GM18867 (cell line): Measurements from ENCODE around the gene HEPACAM2.

Experiments used
- ATAC-seq: cut with Tn5 transposase; IDR thresholded peaks from one replicate; pipeline ENCODE4 v1.9.1; 2021; ENCODE audit warnings: mild to moderate bottlenecking, moderate library complexity; ENCODE audit not compliant: unreplicated experiment

HEPACAM2 gene

DNA sequence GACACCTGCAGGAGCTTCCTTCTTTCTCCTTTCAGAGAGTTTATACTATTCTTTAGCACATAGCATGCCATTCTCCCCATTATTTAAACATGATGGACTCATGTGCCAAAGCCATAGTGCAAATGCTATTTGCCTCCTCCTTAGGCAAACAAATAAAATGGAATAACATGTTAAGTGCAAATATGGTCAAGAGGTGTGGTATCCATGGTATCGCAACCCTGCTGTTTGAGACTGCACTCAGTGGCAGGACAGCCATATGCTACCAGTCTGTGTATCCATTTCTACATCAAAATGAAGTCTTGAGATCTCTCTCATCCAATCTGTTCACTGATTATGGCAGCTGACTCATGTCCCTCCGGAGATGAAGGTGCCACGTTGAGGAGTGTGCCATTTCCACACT, 22.8 kb downstream of the HEPACAM2 start:
- no peak for ATAC-seq

DNA sequence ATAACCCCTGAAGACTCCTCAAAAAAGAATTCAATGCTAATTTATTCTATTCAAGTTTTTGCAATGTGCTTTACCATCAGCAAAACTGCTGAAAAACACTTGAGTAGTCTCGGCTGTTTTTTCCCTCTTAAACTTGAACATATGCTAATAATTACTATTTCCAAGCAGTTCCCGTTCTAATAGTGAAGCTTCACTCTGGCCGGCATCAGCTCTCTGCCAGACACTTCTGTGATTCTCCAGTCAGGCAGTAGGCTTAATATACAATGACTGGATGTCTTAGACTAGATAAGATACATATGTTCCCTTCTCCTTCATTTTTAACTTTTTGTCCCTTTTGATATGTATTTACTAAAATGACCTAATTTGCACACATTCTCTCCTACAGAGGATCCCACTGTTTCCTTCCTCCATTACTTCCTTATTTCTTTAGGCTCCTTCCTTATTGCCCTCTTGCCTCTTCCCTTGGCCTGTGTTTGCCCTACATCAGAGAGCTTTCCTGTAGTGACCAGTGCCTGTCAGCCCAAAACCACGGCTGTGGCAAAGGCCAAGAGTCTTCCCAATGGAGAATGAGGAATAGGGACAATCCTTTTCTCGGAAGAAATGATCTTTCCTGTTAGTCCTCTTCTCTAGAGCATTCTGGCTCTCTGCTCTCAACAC, 23.5 kb downstream of the HEPACAM2 start:
- no peak for ATAC-seq

DNA sequence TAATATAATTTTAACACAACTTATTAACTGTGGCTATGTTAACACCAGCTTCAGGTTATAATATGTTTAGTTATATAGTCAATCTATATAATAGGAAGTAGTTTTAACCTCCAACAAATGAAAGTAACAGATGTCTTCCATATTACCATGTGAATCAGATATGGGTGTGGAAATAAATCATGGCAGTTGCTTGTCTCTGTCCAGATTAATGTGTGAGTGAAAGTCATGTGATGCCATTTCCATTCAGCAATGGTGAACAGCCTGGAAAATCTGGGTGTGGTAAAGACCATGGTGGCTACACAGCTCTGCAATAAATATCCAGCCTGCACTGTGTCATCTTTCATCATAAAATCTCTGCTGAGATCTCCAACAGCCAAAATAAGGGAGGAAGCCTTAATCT, 27.8 kb downstream of the HEPACAM2 start:
- no peak for ATAC-seq

DNA sequence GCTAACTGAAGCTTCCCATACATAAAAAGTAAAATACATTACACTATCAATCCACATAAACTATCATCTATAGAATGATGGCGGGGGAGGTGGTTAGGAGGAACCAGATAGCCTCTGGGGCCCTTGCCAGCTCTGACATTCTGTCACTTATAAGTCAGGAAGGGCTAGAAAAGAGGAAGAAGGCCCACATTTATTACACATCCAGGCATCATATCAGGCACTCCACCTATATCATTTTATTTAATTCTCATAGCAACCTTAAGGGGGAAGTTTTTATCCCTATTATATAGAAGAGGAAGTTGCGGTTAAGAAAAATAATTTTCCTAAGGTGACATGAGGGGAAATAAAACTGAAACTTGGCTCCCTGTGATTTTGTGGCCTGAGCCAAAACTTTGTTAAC, 29.9 kb downstream of the HEPACAM2 start:
- no peak for ATAC-seq

DNA sequence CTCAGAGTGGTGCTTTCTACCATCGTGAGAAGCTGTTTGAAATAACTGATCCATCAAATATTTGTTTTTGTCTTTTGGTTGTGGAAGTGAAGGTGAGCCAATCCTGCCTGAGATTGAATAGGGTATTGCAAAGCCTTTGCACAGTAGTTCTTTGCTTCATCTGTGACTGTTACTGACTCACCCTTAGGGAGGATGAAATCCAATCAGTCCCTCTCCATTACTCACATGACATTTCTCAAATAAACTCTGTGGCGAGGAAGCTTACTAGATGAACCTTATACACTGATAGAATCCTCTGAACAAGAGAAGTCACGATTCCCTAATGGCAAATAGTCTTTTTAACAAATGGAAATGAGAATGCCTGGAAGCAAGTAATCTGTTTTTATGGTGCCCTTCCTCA, 31.9 kb downstream of the HEPACAM2 start:
- no peak for ATAC-seq

DNA sequence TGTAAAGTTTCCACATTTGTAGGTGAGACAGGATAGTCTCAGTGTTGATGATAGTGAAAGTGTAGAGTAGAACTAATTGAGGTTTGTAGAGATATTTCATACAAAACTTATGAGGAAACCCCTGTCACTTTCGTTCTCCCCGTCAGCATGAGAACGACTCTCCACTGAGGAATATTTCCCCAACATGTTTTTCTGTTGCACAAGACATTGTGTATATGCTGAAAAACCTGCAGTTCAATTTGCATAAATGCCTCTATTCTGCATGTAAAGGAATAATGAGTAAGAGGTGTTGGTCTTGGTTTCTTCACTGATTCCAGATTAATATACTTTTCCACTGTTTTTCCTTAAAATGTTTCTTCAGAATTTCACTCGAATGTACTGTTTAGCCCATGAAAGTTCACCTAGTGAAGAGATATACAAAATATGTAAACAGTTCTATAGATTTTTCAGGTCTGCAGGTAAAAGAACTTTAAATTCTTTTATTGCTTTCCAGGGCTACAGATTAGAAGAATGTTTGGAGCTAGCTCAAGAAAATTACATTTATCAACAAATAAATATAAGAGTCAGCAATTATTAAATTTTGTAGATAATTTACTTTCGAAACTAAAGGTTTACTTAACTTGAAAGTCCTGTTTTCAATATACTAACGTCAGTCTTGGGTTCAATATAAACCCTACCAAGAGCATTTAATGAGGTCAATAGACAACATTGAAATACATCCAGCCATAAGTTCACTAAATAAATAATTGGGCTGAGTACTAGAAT, 37.2 kb downstream of the HEPACAM2 start:
- no peak for ATAC-seq

DNA sequence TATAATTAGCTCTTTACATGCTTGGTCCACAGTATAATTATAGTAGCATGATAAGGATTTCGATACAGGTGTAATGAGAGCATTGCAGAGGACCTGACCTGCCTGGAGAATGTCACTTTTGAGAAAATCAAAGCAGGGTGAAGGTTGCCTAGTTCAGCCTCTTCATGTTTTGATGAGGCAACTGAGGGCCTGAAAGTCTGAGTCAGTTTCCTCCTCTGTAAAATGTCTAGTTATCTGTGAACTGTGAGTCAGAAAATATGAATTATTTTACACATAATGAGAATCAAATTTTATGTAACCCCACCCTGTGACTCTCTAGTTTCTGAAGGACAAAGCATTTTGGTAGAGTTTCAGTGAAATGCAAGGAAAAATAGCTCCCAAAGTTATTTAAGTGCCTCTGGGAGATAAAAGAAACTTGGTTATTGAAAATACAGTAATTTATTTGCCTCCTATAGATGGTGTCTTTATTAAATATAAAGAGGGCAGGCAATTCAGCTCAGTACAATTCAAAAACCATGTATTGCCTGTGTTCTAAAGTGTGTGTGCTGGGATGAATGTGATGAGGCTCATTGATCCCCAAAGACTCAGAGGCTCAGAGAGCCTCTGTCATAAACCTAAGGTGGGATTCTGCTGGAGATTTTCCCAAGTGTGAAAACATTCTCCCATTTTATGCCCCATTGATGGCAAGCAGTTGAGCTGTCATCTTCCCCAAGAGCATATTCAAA, 40.8 kb downstream of the HEPACAM2 start:
- no peak for ATAC-seq

DNA sequence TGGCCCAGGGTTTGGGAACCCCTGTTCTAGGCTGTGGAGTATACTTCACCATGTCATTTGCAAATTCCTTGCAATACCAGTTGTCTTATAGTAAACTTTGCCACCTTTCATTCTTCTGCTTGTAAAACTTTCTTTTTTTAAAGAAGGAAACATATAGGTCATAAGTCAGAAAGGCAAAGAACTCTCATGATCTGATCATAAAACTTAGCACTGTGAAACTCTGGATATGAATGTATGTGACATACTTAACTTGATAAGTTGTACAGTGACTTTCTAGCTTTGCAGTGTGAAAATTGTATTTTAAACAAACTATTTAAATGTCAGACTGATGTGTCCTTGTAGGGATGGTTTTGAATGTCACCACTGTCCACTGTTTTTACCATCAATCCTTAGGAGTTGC, 47.1 kb downstream of the HEPACAM2 start:
- ATAC-seq: no peak

DNA sequence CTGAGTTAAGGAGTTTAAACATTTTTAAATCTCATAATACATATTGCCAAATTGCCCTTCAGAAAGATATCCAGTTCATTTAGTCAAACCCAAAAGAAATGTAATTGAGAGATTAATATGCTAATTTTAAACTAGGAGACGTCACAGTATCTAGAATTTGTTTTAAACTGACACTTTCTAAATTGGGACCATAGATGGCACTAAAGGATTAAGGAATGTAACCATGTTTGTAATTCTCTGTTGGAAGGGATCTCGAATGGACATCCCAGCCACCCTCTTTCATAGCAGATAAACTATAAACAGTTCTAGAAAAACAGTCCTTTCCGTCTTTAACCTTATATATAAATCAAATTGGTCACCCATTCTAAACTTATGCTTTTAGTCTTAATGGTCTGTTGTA, 48.1 kb downstream of the HEPACAM2 start:
- no peak for ATAC-seq

DNA sequence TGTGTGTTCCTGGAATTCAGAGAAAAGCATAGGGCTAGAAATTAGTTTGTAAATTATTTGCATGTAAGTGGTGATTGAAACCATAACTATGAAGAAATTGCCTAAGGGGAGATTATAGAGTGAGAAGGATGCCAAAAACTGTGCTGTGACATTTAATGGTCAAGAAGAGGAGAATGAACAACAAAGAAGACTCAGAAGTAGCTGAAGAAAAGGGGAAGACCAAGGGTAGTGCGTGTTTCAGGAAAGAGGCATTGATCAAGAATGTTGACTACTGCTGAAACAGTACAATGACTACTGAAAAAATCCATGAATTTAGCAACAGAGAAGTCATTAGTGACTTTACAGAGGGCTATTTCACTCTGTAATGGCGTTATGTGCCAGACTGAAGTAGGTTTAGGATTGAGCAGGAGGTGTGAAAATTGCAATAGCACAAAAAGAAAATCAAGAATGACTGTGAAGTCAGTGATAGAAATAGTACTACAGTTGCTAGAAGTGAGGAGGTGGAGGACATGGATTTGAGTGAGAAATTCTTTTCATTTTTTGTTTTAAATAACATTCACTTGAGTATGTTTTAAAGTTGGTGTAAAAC, 49.2 kb downstream of the HEPACAM2 start:
- ATAC-seq: no peak

DNA sequence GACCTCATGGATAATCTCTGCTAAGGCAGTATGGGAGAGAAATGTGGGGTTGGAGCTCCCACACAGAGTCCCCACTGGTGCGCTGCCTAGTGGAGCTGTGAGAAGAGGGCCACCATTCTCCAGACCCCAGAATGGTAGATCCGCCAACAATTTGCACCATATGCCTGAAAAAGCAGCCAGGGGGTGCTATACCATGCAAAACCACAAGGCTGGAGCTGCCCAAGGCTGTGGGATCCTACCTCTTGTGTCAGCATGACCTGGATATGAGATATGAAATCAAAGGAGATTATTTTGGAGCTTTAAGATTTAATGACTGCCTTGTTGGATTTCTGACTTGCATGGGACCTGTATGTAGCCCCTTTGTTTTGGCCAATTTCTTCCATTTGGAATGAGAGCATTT, 51.0 kb downstream of the HEPACAM2 start:
- no peak for ATAC-seq

DNA sequence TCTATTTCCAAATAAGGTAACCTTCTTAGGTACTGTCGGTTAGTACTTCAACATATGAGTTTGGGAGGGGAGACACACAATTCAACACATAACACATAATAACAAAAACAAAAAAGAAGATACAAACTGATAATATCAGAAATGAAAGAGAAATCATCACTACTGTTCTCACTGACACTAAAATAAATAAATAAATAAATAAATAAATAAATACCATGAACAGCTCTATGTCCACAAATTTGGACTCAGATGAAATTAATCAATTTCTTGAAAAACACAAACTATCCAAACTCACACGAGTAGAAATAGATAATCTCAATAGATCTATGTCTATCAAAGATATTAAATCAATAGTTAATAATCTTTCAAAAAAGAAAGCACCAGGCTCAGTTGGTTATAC, 53.6 kb downstream of the HEPACAM2 start:
- no peak for ATAC-seq

DNA sequence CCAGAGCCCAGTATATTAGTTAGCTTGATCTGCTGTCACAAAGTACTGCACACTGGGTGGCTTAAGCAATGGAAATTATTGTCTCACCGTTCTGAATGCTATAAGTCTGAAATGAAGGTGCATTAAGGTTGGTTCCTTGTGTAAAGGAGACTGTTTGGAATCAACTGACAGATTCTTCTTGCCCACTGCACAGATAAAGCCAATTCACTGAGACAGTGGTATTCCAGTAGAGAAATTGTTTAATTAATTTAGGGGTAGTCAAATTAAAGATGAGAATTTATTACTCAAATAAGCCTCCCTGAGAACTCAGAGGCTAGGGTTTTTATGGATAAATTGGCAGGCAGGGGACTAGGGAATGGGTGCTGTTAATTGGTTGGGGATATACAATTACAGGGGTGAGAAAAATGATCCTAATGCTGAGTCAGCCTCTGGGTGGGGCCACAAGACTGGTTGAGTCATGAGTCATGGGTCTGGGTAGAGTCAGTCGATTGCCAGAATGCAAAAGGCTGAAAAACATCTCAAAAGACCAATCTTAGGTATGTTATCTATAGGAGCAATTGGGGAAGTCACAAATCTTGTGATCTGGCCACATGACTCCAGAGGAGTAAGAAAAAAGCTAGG, 54.6 kb downstream of the HEPACAM2 start:
- no peak for ATAC-seq

DNA sequence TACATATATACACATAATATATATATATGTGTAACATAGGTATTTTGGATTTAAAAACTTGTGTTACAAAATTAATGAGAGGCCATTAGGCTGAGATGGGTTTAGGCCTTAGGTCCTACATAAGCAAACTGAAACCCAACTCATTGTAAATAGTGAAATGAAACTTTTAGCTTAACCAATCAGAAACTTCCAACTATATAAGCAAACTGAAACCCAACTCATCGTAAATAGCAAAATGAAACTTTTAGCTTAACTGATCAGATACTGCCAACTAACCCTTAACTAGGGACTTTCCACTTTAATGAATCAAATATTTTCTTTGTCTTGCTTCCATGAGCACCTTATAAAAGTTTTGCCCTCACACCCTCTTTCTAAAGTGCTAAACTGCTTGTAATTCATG, 60.8 kb downstream of the HEPACAM2 start:
- ATAC-seq: peak; percentile 99

DNA sequence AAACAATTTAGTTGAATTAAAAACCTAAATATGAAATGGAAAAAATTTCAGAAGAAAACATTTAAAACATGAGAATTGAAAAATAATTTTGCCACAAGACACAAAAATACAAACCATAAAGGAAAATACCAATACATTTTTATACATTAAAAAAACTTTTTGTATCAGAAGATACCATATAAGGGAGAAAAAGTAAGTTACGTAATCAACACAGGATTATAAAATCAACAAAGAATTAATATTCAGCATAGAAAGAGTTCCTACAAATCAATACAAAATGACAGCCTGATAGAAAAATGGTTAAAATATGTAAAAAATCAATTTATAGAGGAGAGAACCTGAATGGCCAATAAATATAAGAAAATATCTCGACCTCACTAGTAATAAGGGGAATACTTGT, 61.5 kb downstream of the HEPACAM2 start:
- ATAC-seq: no peak

DNA sequence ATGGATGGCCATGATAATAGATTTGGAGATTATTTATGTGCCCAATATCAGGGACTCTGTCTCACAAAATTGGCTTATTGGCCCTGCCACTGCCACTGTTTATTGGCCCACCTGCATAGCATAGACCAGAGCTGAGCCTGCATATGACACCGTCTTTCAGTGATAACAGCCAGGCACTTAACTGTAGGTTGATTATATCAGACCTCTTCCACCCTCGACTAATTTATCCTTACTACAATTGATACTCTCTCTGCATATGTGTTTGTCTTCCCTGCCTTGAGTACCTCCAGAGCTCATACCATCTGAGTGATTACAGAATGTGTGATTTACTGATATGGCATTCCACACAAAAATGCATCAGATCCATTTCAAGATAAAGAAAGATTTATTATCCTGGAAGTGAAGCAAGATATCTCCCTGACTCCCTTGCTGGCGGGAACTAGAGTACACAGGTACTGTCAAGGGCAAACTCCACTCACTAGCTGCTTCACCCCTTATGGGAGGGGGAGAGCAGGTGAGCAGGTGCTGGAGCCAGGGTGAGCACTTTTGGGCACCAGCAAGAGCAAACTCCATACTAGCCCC, 65.0 kb downstream of the HEPACAM2 start:
- no peak for ATAC-seq

DNA sequence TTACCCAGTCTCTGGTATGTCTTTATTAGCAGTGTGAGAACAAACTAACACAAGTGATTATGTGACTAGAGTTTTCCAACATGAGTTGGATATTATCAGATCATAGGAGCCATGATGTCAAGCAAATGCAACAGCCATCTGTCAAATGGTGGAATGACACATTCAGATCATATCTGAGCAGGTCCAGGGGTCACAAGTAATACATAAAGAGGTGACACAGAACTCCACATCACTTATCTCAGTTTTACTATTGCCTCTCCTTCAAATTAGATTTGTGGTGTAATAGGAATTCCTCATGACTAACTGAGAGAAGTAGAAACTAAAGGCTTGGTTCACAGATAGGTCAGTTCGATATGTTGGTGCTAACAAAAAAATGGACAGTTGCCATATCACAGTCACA, 65.9 kb downstream of the HEPACAM2 start:
- ATAC-seq: no peak

DNA sequence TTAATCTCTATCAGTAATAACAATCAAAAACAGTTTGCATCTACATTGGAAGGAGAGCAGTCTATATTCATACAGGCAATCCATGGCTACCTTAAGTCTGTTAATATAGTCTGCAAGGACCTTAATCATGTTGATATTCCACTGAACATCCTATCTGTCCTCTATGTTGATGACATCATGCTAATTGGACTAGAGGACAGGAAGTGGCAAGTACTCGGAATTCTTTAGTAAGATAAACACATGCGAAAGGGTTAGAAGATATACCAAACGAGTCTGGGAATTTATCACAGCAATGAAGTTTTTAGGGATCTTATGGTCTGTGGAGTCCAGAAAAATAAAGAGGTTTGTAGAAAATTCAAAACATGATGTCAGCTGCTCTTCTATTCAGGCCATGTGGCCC, 66.8 kb downstream of the HEPACAM2 start:
- ATAC-seq: no peak

DNA sequence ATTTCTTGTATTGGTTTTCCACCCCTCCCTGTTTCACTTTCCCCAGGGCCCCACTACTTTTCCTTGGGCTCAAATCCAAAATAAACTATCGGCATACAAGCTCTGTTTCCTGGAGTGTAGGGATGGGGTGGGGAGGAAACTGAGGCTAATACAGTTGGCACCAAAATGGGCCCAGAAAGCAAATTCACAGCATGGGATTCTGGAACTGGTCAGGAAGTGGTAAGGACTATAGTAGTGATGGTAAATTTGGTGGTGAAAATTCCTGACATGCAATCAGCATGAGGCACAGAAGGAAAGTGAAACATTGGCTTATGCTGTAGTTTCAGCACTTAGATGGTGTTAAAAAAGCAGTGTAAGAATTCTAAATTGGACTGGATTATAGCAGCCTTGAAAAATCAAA, 69.4 kb downstream of the HEPACAM2 start:
- no peak for ATAC-seq

DNA sequence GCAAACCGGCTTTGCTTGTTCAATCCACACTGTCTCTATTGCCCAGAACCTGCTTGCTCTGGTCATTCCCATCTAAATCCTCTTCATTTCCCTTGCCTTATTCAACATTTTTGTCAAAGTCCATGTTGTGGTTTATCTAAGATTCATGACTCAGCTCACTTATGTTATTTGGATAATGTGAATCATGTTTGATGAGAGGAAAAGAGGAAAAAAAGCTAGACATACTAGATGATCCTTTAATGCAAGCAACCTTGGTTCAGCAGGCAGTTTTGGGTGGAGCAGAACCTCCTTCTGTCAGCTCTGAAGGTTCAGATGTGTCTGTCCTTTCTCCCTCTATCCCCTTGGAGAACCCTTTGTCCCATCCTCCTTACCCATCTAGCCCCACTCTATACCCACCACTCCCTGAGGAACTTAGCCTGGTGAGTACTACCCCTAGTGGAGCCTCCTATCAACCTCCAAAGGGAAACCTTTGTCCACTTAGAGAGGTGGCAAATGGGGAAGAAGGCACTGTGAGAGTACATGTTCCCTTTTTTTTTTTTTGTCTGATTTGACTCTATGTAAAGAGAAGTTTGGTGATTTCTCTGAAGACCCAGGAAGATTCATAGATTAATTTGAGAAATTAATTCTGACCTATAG, 76.0 kb downstream of the HEPACAM2 start:
- ATAC-seq: no peak
